GM12865 (cell line): Measurements from ENCODE around the gene UBE2L6.

Experiments
- DNase-seq: peaks from one replicate; pipeline ENCODE4 v3.0.0; 2010; ENCODE audit warnings: low read depth
- H3K4me3 ChIP-seq: 2 replicates; pipeline ENCODE4 v1.5.1; 2011; ENCODE audit warnings: mild to moderate bottlenecking, low read depth, low read length, control low read depth
- CTCF ChIP-seq: IDR thresholded peaks from 2 replicates; pipeline ENCODE4 v1.5.1; 2011; ENCODE audit warnings: low read length, control low read depth, low read depth, inconsistent platforms; ENCODE audit not compliant: insufficient read depth; ENCODE audit errors: missing control alignments

Gene UBE2L6

GRCh38 chr11:57502376-57502775, 65.1 kb downstream of the UBE2L6 start:
- no peak overlapping the region for H3K4me3 ChIP-seq
- no peak for TF ChIP-seq CTCF
- no peak for DNase-seq

- no peak overlapping the region for H3K4me3 ChIP-seq
- TF ChIP-seq CTCF, result no peak
- no peak for DNase-seq
These were observed 65.5 kb downstream of the UBE2L6 start for GRCh38 chr11:57501953-57502352.
